ENCODE results near the gene NCAPG2. TPM values are rescaled to one million over a fixed set of nuclear protein-coding genes. Genes with fewer than 3 reads are reported as not detected.

The NCAPG2 gene
- total RNA-seq, 4 donors from 2014 or later = 4.6 to 6.4 (median 5.6) TPM

DNA sequence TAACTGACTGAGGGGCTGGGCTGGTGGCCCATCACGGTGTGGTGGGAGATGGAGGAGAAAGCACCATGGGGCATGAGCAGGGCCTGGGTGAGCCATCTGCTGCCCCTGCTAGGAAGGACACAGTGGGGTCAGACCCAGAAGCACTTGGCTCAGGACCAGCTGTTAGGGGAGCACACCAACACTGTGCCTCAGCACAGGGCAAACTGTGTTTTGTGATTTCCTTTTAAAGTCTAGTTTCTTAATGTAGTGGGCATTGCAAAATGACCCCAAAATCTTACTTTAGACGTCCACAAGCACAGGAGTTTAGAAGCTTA is 41.2 kb downstream of the NCAPG2 start:
- TF ChIP-seq EP300 (IDR thresholded peaks at IDR 0.05) = no peak
- TF ChIP-seq, protein P1, sequence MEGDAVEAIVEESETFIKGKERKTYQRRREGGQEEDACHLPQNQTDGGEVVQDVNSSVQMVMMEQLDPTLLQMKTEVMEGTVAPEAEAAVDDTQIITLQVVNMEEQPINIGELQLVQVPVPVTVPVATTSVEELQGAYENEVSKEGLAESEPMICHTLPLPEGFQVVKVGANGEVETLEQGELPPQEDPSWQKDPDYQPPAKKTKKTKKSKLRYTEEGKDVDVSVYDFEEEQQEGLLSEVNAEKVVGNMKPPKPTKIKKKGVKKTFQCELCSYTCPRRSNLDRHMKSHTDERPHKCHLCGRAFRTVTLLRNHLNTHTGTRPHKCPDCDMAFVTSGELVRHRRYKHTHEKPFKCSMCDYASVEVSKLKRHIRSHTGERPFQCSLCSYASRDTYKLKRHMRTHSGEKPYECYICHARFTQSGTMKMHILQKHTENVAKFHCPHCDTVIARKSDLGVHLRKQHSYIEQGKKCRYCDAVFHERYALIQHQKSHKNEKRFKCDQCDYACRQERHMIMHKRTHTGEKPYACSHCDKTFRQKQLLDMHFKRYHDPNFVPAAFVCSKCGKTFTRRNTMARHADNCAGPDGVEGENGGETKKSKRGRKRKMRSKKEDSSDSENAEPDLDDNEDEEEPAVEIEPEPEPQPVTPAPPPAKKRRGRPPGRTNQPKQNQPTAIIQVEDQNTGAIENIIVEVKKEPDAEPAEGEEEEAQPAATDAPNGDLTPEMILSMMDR (IDR thresholded peaks at IDR 0.05) = peak in 1 of 4 experiments; percentile 12
- no peak for ATAC-seq
- Histone ChIP-seq H3K36me3 (peaks cover 0 to 13% of the 10 kb centered on the region in 2 donors), H3K9me3 (no peaks in the 10 kb centered on the region), H3K27me3 (no peaks in the 10 kb centered on the region), H3K27ac (peak overlapping the region in 1 of 4 donors; percentile 39), H3K4me3 (no peak overlapping the region), H3K4me1 (peaks cover 0 to 14% (median 0%) of the 10 kb centered on the region in 3 donors)
- 54 to 60% methylated on average over 1 of the region's 2 CpGs for WGBS, 2 donors (ENCODE audit: low coverage in 1 of 2)

DNA sequence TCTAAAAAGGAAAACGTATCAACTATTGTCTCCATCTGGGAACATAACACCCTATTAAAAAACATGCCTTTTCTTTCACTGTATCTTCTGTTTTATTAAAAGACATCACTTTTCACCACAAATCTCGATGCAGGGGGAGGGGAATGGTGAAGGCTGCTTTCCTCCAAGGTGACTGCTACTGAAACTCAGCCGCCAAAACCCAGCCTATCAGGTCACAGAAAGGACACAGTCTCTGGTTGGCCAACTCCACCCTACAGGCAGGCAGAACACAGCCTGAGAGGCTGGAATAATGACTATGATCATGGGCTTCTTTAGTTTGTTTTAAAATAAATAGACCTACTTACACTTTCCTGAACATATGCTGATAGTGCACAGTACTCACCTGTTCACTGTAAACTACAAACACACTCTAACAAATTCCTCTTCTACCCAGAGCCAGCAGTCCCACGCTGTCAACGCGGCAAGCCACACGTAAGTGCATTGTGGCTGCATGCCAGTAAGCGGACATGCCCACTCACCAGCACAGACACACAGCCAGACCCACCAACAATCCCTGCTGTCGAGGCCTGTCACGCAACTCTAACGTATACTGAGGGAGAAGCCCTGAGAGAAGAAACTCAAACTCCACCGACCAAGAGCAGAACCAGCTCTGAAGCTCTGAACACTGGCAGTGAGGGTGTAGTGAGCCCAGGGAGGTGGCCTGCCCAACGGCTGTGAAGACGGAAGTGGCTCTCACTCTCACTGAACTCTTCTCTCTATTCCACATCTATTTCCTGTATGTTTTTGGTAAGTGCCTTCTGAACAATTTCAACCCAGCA is 41.8 kb downstream of the NCAPG2 start:
- H3K4me1 ChIP-seq = peaks cover 0 to 14% (median 0%) of the 10 kb centered on the region in 3 donors
- H3K27ac ChIP-seq = peak overlapping the region in 1 of 4 donors; percentile 39
- TF ChIP-seq POLR2AphosphoS5 (IDR thresholded peaks at IDR 0.05) (no peak), EP300 (IDR thresholded peaks at IDR 0.05) (no peak)
- H3K36me3 ChIP-seq = peaks cover 0 to 13% of the 10 kb centered on the region in 2 donors
- no peak overlapping the region for H3K4me3 ChIP-seq
- no peaks in the 10 kb centered on the region for H3K9me3 ChIP-seq
- no peak for ATAC-seq
- 50 to 53% methylated on average over 9 to 10 of the region's 14 CpGs for WGBS, 2 donors (ENCODE audit: low coverage in 1 of 2)
- H3K27me3 ChIP-seq = no peaks in the 10 kb centered on the region

DNA sequence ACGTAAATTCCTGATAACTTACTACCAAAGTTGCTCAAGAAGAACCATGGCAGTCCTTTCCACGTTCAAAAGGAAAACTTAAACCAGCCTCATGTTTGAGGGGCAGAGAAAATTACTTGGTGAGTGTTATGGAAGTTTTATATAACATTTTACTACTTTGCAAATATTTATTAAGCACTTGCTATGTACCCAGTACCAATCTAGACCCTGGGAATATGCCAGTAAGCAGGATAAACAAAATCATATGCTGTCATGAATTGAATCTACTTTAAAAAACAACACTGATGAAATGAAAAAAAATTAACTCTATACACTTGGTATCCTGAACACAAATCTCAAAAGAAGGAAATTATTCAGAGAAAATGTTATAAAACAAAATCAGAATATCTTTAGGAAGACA is 46.1 kb downstream of the NCAPG2 start:
- ATAC-seq = no peak
- Histone ChIP-seq H3K27me3 (no peaks in the 10 kb centered on the region), H3K4me1 (peaks cover 0 to 14% (median 0%) of the 10 kb centered on the region in 3 donors), H3K36me3 (peaks cover 0 to 43% of the 10 kb centered on the region in 2 donors), H3K27ac (no peak overlapping the region), H3K9me3 (no peaks in the 10 kb centered on the region), H3K4me3 (no peak overlapping the region)
- TF ChIP-seq, protein P1 (IDR thresholded peaks at IDR 0.05) = no peak
- no peak for TF ChIP-seq POLR2A (IDR thresholded peaks at IDR 0.05)
- no peak for TF ChIP-seq POLR2AphosphoS5 (IDR thresholded peaks at IDR 0.05)
- TF ChIP-seq EP300 (IDR thresholded peaks at IDR 0.05) = no peak
- WGBS, 2 donors (ENCODE audit: low coverage in 1 of 2) = 89 to 100% methylated on average over 2 of the region's 2 CpGs

DNA sequence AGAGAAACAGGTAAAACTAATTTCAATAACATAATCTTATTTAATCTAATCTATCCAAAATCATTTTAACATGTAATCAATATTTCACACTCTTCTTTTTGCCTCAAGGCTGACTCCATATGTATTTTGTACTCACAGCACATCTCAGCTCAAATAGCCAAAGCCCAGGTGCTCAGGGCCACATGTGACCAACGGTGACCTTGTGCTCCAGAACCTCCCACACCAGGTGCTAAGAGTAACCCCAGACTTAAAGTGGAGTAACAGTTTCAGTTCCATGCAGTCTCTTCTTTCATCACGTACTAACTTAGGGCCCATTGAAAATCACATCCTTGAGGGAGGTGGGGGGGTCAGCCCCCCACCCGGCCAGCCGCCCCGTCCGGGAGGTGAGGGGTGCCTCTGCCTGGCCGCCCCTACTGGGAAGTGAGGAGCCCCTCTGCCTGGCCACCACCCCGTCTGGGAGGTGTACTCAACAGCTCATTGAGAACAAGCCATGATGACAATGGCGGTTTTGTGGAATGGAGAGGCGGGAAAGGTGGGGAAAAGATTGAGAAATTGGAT is 47.3 kb downstream of the NCAPG2 start:
- H3K9me3 ChIP-seq = no peaks in the 10 kb centered on the region
- no peaks in the 10 kb centered on the region for H3K27me3 ChIP-seq
- H3K4me3 ChIP-seq = no peak overlapping the region
- H3K36me3 ChIP-seq = peaks cover 0 to 34% of the 10 kb centered on the region in 2 donors
- H3K27ac ChIP-seq = no peak overlapping the region
- peaks cover 0 to 4% (median 0%) of the 10 kb centered on the region in 3 donors for H3K4me1 ChIP-seq
- TF ChIP-seq, protein P1 (IDR thresholded peaks at IDR 0.05) = no peak
- TF ChIP-seq EP300 (IDR thresholded peaks at IDR 0.05) (no peak), POLR2A (IDR thresholded peaks at IDR 0.05) (no peak), POLR2AphosphoS5 (IDR thresholded peaks at IDR 0.05) (no peak)
- WGBS, 2 donors (ENCODE audit: low coverage in 1 of 2) = 80 to 100% methylated on average over 1 to 2 of the region's 10 CpGs
- no peak for ATAC-seq

DNA sequence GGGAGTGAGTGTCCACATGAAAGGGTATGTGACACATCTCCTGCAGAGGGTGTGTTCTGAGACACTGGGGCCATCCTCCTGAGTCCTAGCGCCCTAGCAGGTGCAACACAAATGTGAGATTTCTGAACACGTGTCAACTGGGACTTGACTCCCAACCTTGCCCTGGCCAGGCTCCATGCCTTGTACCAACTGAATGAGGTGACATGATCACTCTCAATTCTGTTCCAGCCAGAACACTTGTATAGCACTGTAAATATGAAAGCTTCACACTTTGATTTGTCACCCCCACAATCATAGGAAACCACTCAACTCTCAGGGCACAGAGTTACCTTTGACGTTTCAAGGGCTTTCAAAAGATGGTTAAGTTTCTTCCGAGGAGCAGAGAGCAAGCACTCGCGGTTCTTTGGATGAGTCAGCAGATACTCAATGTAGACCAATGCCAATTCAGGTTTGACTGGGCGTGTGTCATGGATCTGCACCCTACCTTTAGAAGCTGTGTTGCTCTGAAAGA is 48.6 kb downstream of the NCAPG2 start:
- 87 to 94% methylated on average over 3 to 7 of the region's 7 CpGs for WGBS, 2 donors (ENCODE audit: low coverage in 1 of 2)
- Histone ChIP-seq H3K4me1 (no peaks in the 10 kb centered on the region), H3K4me3 (no peak overlapping the region), H3K27me3 (no peaks in the 10 kb centered on the region), H3K27ac (no peak overlapping the region), H3K36me3 (peaks cover 0 to 44% of the 10 kb centered on the region in 2 donors), H3K9me3 (no peaks in the 10 kb centered on the region)
- TF ChIP-seq POLR2AphosphoS5 (IDR thresholded peaks at IDR 0.05) = no peak
- TF ChIP-seq EP300 (IDR thresholded peaks at IDR 0.05) = no peak
- TF ChIP-seq, protein P1 (IDR thresholded peaks at IDR 0.05) = no peak
- no peak for TF ChIP-seq POLR2A (IDR thresholded peaks at IDR 0.05)
- ATAC-seq = no peak

All from gastroesophageal sphincter (tissue), 4 donors.